H1 (cell line): Measurements from ENCODE around the gene NTRK1. TPM values are rescaled to one million over a fixed set of nuclear protein-coding genes. Genes with fewer than 3 reads are reported as not detected.

ENCODE experiments used
- GTF2F1 ChIP-seq: IDR thresholded peaks from 2 replicates; pipeline ENCODE4 v1.6.1; 2012; ENCODE audit warnings: low read depth, low read length, improper control_type of control experiment, borderline replicate concordance
- SUZ12 ChIP-seq: fragments of 200-600 bp; sonication (generic); IDR thresholded peaks from 2 replicates; pipeline ENCODE4 v1.6.1; 2012; ENCODE audit warnings: mild to moderate bottlenecking, inconsistent platforms, low read length, moderate library complexity, mixed read lengths
- TCF12 ChIP-seq: IDR thresholded peaks from 2 replicates; pipeline ENCODE4 v1.6.1; 2011; ENCODE audit warnings: low read depth, mild to moderate bottlenecking, low read length
- polyA plus RNA-seq, 7 experiments: library from polyadenylated mRNA; depleted of rRNA in 3 of 7; stranded (reverse) in 5 of 7; unstranded in 2 of 7; fragments of >200 nt in 5 of 7; fragments of 200-250 nt in 2 of 7; gene quantifications; 1 replicate in 5 of 7; 2 replicates in 1 of 7; 4 replicates in 1 of 7; pipeline versions ENCODE4 v1.2.1 to v1.2.3, GENCODE V29; 2011 to 2013; ENCODE audit warnings: missing spikeins in 2 of 7, mixed read lengths in 2 of 7
- total RNA-seq: library from RNA; stranded (reverse); fragmentation: NEBNext Ultra II Directional; extraction: Animal tissue kit (Norgen Biotek cat#: 25700); gene quantifications from 2 replicates; pipeline ENCODE4 v1.2.1, GENCODE V29; 2021

The NTRK1 gene
- total and polyA plus RNA-seq, 2 of the 8 experiments (the other 6 are each of a cell fraction or from before 2014, with no cell fraction given): 0.12 to 0.24 TPM

DNA sequence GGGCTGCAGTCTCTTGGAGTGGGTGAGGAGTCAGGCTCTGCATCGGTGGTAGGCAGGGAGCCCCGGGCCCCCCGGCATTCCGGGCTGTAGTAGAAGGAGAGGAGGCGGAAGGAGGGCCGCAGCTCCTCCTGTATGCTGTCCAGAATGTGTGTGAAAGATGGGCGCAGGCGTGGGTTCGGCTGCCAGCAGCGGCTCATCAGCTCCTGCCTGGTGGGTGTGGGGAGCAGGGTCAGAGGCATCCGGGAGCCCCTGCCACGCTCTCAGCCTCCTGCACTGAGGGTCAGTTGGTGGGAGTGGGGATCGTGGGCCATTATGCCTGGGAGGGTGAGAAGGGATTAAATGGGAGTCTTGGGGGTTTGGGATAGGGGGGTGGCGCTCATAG, 19.8 kb upstream of the NTRK1 start (continued):
- TF ChIP-seq GTF2F1: no peak
- TF ChIP-seq TCF12: no peak
- no peak for TF ChIP-seq SUZ12
